ENCODE results near the gene NTNG1.
"Not testable (repeated sequence)": the region's sequence is repeated elsewhere in the genome, so short reads cannot be mapped to it uniquely, and the experiment has no call there.

Gene NTNG1

DNA sequence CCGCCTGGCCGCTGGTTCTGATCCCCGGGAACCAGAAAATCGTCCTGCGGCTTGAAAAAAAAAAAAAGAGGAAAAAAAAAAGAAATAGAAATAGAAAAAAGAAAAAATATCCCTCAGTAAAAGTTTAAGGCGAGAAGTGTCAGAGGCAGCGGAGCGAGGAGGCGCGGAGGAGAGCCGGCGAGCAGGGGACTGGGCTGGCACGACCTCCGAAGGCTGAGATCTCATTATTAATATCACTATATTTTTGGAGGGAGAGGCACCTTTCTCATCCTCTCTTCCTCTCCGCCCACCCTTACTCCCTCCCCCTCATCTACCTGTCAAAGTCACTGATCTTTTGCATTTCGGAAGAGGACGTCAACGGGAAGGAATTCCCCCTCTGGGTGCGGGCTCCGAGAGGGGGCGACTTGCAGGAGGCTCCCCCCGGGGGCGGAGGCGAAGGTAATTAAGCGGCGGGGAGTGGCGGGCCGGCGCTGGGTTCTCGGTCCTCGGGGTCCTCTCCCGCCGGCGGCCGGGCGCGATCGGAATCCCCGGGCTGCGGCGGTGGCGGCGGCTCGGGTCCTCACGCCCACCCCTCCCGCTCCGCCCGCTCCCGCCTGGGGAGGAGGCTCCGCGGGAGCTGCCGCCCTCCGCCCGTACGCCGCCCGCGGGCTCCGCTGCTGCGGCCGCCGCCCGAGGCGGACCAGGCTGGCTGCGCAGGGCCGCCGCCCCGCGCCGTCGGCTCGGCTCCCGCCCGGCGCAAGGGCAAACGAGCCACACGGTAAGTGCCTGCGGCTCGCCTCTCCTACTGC is at the start of gene NTNG1:
Gene NTNG1 (plus strand): TSS at position 337 of the 788 bp plus-strand sequence.
- TF ChIP-seq GATA1 (IDR thresholded peaks at IDR 0.05; ENCODE audit: low read depth, low read length) = no peak
- TF ChIP-seq POLR2A (IDR thresholded peaks at IDR 0.05; ENCODE audit: low read length) = no peak
- DNase-seq = peak in 1 of 2 experiments; percentile 7

GRCh38 chr1:107091418-107091817 is 49.4 kb upstream of the NTNG1 start:
- no peak for DNase-seq
- TF ChIP-seq POLR2A (IDR thresholded peaks at IDR 0.05; ENCODE audit: low read length) = no peak
- no peak for TF ChIP-seq GATA1 (IDR thresholded peaks at IDR 0.05; ENCODE audit: low read depth, low read length)

- DNase-seq = not testable (repeated sequence)
These were observed 47.4 kb upstream of the NTNG1 start for GRCh38 chr1:107093395-107093794.

DNA sequence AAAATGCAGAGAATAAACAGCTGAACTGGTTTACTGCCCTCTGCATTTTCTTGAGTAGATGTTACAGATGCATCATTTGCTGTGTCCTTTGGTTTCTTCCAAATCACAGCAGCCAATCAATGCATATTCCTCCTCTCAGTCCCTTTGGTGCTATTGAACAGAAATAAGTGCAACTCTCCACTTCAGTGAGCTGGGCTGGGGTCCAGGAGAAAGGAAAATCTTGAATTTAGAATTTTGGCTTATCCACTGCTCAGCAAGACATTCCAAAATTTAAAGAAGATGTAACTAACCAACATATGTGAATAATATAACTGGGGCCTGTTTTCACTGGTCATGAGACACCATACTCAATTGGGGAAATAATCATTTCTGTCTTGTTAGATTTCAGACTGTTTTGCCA is 45.2 kb upstream of the NTNG1 start:
- DNase-seq = no peak
- no peak for TF ChIP-seq GATA1 (IDR thresholded peaks at IDR 0.05; ENCODE audit: low read depth, low read length)
- no peak for TF ChIP-seq POLR2A (IDR thresholded peaks at IDR 0.05; ENCODE audit: low read length)

DNA sequence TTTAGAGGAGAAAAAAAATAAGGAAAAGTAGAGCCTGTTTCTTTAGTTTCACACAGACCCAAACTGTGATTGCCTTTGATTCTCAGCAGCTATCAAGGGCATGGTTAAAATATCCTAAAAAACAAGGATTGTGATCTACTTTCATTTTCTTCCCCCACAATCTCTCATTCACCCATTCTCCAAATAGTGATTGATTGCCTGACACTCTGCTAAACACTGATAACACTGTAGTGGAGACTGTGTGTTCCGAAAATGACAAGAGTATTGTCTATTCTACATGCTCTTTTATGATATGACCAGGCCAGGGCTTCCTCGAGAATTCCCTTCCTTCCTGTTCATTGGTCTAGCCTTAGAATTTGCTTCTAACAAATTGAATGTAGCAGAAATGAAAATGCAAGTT is 44.1 kb upstream of the NTNG1 start:
- TF ChIP-seq POLR2A (IDR thresholded peaks at IDR 0.05; ENCODE audit: low read length) (no peak), GATA1 (IDR thresholded peaks at IDR 0.05; ENCODE audit: low read depth, low read length) (no peak)
- DNase-seq = no peak

DNA sequence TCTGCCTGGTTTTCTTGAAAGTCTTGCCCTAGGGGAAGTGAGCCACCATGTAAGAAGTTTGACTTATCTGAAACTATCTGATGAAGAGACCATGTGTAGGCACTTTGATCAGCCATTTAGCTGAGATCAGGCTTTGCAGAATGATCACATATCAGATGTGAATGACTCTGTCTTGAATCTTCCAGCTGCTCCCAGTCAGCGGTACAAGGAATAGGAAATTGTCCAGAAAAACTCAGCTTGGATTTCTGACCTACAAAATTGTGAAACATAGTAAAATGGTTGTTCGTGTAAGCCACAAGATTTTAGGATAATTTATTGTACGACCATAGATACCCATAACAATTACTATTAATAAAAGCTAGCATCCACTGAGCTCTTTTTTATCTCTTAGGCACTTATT is 41.9 kb upstream of the NTNG1 start:
- DNase-seq = no peak
- TF ChIP-seq GATA1 (IDR thresholded peaks at IDR 0.05; ENCODE audit: low read depth, low read length) = no peak
- TF ChIP-seq POLR2A (IDR thresholded peaks at IDR 0.05; ENCODE audit: low read length) = no peak

- TF ChIP-seq GATA1 (IDR thresholded peaks at IDR 0.05; ENCODE audit: low read depth, low read length) (no peak), POLR2A (IDR thresholded peaks at IDR 0.05; ENCODE audit: low read length) (no peak)
- no peak for DNase-seq
These were observed 40.4 kb upstream of the NTNG1 start for GRCh38 chr1:107100331-107100984.

GRCh38 chr1:107105914-107106313 is 34.9 kb upstream of the NTNG1 start:
- DNase-seq = no peak
- TF ChIP-seq GATA1 (IDR thresholded peaks at IDR 0.05; ENCODE audit: low read depth, low read length) (no peak), POLR2A (IDR thresholded peaks at IDR 0.05; ENCODE audit: low read length) (no peak)

GRCh38 chr1:107110326-107110725 is 30.5 kb upstream of the NTNG1 start:
- TF ChIP-seq POLR2A (IDR thresholded peaks at IDR 0.05; ENCODE audit: low read length) (no peak), GATA1 (IDR thresholded peaks at IDR 0.05; ENCODE audit: low read depth, low read length) (no peak)
- no peak for DNase-seq

GRCh38 chr1:107116306-107116790 is 24.5 kb upstream of the NTNG1 start:
- no peak for DNase-seq
- no peak for TF ChIP-seq POLR2A (IDR thresholded peaks at IDR 0.05; ENCODE audit: low read length)
- TF ChIP-seq GATA1 (IDR thresholded peaks at IDR 0.05; ENCODE audit: low read depth, low read length) = no peak

- no peak for DNase-seq
- TF ChIP-seq POLR2A (IDR thresholded peaks at IDR 0.05; ENCODE audit: low read length) = no peak
- TF ChIP-seq GATA1 (IDR thresholded peaks at IDR 0.05; ENCODE audit: low read depth, low read length) = no peak
These were observed 18.6 kb upstream of the NTNG1 start for GRCh38 chr1:107122225-107122624.

- TF ChIP-seq POLR2A (IDR thresholded peaks at IDR 0.05; ENCODE audit: low read length) (no peak), GATA1 (IDR thresholded peaks at IDR 0.05; ENCODE audit: low read depth, low read length) (no peak)
- no peak for DNase-seq
These were observed 17.1 kb upstream of the NTNG1 start for GRCh38 chr1:107123741-107124140.

DNA sequence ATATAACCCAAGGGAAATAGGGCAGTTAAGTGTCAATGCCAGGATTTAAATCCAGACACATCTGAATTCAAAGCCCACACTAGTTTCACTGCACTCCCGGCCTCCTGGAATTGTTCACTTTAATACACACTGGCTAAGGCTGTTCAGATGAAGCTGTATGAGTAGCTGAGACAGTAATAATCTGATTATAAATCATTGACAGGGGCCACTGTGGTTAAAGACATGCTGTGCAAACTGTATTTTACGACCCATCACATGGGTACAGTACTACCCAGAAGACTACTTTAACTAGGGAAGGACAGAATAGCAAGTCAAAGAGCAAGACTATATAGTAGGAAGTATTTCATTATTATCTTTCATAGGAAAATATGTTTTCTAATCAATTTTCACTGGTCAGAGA is 16.1 kb upstream of the NTNG1 start:
- DNase-seq = no peak
- TF ChIP-seq GATA1 (IDR thresholded peaks at IDR 0.05; ENCODE audit: low read depth, low read length) = no peak
- no peak for TF ChIP-seq POLR2A (IDR thresholded peaks at IDR 0.05; ENCODE audit: low read length)

DNA sequence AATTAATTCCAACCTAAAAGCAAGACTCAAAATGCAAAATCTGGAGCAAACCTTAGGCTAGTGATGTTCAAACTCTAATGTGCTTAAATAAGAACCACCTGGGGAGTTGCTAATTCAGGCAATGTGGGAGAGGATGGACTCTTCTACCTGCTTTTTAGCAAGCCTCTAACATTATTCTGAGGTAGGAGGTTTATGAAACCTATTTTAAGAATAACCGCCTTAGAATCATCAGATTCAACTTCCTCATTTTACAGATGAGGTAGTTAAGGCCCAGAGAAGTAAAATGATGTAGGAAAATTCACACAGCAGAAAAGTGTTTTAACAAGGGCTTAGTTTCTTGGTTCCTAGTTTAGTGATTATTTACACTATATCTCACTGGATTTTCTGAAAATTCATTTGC is 8.6 kb upstream of the NTNG1 start:
- no peak for DNase-seq
- TF ChIP-seq GATA1 (IDR thresholded peaks at IDR 0.05; ENCODE audit: low read depth, low read length) (no peak), POLR2A (IDR thresholded peaks at IDR 0.05; ENCODE audit: low read length) (no peak)

DNA sequence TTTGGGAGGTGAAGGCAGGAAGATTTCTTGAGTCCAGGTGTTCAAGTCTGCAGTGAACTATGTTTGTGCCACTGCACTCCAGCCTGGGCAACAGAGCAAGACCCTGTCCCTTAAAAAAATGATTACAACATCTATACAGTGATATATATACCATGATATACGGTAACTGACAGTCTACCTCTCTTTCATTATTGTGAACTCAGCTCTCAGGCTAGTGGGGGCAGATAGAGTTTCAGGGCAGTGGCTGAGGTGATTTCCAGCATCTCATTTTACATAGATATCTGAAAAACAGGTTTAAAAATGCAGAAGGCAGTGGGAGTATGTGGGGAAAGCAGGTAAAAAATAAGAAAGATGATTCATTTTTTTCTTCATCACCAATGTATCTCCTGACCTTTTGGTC is 8.1 kb upstream of the NTNG1 start:
- TF ChIP-seq POLR2A (IDR thresholded peaks at IDR 0.05; ENCODE audit: low read length) (no peak), GATA1 (IDR thresholded peaks at IDR 0.05; ENCODE audit: low read depth, low read length) (no peak)
- no peak for DNase-seq

Measured in erythroblast (primary cell).